ENCODE results near the gene NUP42. TPM values are rescaled to one million over a fixed set of nuclear protein-coding genes. Genes with fewer than 3 reads are reported as not detected.

Gene NUP42
- total RNA-seq, 1 donor from 2014 or later, result 47.3 TPM

DNA sequence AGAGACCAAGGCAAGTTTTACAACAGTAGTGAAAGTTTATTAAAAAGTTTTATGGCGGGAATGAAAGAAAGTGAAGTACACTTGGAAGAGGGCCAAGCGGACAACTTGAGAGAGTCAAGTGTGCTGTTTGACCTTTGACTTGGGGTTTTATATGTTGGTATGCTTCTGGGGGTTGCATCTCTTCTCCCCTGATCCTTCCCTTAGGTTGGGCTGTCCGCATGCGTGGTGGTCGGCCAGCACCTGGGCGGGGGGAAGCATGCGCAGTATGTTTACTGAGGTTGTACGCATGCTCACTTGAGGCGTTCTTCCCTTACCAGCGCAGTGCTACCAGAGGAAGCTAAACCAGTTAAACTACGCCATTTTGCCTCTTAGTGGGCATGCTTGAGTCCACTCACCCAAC is 31.9 kb downstream of the NUP42 start:
- DNase-seq (ENCODE audit: low spot score, unreplicated experiment), result no peak
- TF ChIP-seq, protein P1, sequence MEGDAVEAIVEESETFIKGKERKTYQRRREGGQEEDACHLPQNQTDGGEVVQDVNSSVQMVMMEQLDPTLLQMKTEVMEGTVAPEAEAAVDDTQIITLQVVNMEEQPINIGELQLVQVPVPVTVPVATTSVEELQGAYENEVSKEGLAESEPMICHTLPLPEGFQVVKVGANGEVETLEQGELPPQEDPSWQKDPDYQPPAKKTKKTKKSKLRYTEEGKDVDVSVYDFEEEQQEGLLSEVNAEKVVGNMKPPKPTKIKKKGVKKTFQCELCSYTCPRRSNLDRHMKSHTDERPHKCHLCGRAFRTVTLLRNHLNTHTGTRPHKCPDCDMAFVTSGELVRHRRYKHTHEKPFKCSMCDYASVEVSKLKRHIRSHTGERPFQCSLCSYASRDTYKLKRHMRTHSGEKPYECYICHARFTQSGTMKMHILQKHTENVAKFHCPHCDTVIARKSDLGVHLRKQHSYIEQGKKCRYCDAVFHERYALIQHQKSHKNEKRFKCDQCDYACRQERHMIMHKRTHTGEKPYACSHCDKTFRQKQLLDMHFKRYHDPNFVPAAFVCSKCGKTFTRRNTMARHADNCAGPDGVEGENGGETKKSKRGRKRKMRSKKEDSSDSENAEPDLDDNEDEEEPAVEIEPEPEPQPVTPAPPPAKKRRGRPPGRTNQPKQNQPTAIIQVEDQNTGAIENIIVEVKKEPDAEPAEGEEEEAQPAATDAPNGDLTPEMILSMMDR (IDR thresholded peaks at IDR 0.05; ENCODE audit: unreplicated experiment), result no peak
- Mint-ChIP-seq H3K4me3 (ENCODE audit: low read depth) (no peak overlapping the region), H3K36me3 (ENCODE audit: insufficient read depth) (no peaks in the 10 kb centered on the region), H3K27me3 (no peaks in the 10 kb centered on the region), H3K9me3 (ENCODE audit: low read depth) (no peaks in the 10 kb centered on the region), H3K4me1 (ENCODE audit: low read depth) (peaks cover 17% of the 10 kb centered on the region), H3K27ac (no peak overlapping the region)

DNA sequence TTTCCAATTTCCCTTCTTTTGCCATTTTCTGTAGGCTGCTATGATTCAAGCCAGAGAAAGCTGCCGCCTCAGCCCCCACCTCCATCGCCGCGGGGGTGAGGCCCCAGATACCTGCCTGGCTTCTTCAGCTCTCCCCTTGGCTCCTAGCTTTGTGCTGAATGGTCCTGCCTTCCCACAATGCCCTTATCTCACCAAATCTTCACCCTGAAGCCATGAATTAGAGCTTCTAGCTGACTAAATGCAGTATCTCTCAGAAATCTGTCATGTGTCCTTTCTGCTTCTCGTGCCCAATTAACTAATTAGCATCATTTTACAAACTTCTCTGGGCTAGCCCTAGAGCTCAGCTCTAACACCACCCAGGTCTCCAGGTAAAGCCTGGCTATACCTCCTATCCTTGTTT is 32.6 kb downstream of the NUP42 start:
- no peak for DNase-seq (ENCODE audit: low spot score, unreplicated experiment)
- H3K36me3 Mint-ChIP-seq (ENCODE audit: insufficient read depth), result no peaks in the 10 kb centered on the region
- TF ChIP-seq, protein P1 (IDR thresholded peaks at IDR 0.05; ENCODE audit: unreplicated experiment), result no peak
- H3K4me3 Mint-ChIP-seq (ENCODE audit: low read depth), result no peak overlapping the region
- H3K9me3 Mint-ChIP-seq (ENCODE audit: low read depth), result no peaks in the 10 kb centered on the region
- no peak overlapping the region for H3K27ac Mint-ChIP-seq
- H3K27me3 Mint-ChIP-seq, result no peaks in the 10 kb centered on the region
- peaks cover 17% of the 10 kb centered on the region for H3K4me1 Mint-ChIP-seq (ENCODE audit: low read depth)

DNA sequence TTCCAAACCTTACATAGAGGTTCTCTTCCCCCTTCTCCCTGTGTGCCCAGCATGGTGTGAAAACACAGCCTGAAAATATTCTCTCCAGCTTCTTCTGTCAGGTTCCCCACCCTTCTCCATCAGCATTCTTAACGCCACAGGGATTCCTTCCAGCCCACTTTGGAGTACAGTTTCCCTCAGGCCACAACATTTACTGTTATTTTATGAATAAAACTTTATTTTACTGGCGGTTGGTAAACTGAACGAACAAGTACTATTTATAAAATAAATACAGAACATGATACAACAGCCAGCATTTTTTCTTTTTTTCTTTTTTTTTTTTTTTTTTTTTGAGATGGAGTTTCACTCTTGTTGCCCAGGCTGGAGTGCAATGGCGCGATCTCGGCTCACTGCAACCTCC is 33.1 kb downstream of the NUP42 start:
- Mint-ChIP-seq H3K4me3 (ENCODE audit: low read depth) (no peak overlapping the region), H3K4me1 (ENCODE audit: low read depth) (peaks cover 17% of the 10 kb centered on the region), H3K27me3 (no peaks in the 10 kb centered on the region), H3K9me3 (ENCODE audit: low read depth) (no peaks in the 10 kb centered on the region), H3K27ac (no peak overlapping the region), H3K36me3 (ENCODE audit: insufficient read depth) (no peaks in the 10 kb centered on the region)
- TF ChIP-seq, protein P1 (IDR thresholded peaks at IDR 0.05; ENCODE audit: unreplicated experiment), result no peak
- no peak for DNase-seq (ENCODE audit: low spot score, unreplicated experiment)

DNA sequence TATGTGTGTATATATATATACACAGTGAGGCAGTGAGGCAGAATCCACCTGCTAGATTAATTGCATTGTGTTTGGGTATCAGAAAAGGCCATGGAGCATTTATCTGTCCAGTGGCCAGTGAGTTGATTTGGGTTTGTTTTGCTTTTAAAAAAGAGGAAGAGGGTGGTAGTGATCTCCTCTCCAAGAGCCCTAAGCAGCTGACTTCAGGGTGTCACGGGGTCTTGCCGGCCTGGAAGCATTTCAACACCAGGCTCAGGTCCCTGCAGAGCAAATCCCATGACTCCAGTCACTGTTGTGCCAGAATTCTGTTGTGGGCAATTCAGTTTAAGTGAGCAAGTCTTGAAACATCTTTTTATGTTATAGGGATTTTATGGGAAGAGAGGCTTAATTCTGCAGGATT is 34.2 kb downstream of the NUP42 start:
- H3K36me3 Mint-ChIP-seq (ENCODE audit: insufficient read depth), result no peaks in the 10 kb centered on the region
- no peaks in the 10 kb centered on the region for H3K9me3 Mint-ChIP-seq (ENCODE audit: low read depth)
- no peak overlapping the region for H3K4me3 Mint-ChIP-seq (ENCODE audit: low read depth)
- TF ChIP-seq, protein P1 (IDR thresholded peaks at IDR 0.05; ENCODE audit: unreplicated experiment), result no peak
- peaks cover 17% of the 10 kb centered on the region for H3K4me1 Mint-ChIP-seq (ENCODE audit: low read depth)
- no peak overlapping the region for H3K27ac Mint-ChIP-seq
- H3K27me3 Mint-ChIP-seq, result no peaks in the 10 kb centered on the region
- DNase-seq (ENCODE audit: low spot score, unreplicated experiment), result no peak

DNA sequence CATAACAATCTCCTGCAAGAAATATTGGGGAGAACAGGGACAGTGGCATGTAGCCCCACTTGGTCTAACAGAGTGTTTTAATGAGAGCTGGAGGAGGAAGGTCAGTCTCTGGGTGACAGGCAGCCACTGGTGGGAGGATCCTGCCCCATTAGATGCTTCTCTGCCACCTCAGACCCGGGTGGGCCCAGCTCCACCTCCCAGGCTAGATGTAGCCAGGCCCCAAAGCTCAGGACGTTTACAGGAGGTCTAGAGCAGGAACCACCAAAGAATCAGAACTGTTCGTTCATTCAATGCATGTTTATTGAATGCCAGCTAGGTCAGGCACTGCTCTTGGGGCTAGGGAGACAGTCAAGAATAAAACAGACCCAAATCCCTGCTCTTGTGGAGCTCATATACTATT is 36.3 kb downstream of the NUP42 start:
- no peak overlapping the region for H3K27ac Mint-ChIP-seq
- no peaks in the 10 kb centered on the region for H3K36me3 Mint-ChIP-seq (ENCODE audit: insufficient read depth)
- DNase-seq (ENCODE audit: low spot score, unreplicated experiment), result no peak
- H3K4me1 Mint-ChIP-seq (ENCODE audit: low read depth), result peaks cover 9% of the 10 kb centered on the region
- no peaks in the 10 kb centered on the region for H3K9me3 Mint-ChIP-seq (ENCODE audit: low read depth)
- TF ChIP-seq, protein P1 (IDR thresholded peaks at IDR 0.05; ENCODE audit: unreplicated experiment), result no peak
- no peak overlapping the region for H3K4me3 Mint-ChIP-seq (ENCODE audit: low read depth)
- H3K27me3 Mint-ChIP-seq, result no peaks in the 10 kb centered on the region
